ENCODE results near the gene CRCP. TPM values are rescaled to one million over a fixed set of nuclear protein-coding genes. Genes with fewer than 3 reads are reported as not detected.
A peak's percentile ranks its signal among the peaks of the same experiment; 100 is the strongest.
"Not testable (repeated sequence)": the region's sequence is repeated elsewhere in the genome, so short reads cannot be mapped to it uniquely, and the experiment has no call there.

CRCP gene
- total RNA-seq, 6 donors from 2014 or later = 31.1 to 91.1 (median 37.3) TPM

DNA sequence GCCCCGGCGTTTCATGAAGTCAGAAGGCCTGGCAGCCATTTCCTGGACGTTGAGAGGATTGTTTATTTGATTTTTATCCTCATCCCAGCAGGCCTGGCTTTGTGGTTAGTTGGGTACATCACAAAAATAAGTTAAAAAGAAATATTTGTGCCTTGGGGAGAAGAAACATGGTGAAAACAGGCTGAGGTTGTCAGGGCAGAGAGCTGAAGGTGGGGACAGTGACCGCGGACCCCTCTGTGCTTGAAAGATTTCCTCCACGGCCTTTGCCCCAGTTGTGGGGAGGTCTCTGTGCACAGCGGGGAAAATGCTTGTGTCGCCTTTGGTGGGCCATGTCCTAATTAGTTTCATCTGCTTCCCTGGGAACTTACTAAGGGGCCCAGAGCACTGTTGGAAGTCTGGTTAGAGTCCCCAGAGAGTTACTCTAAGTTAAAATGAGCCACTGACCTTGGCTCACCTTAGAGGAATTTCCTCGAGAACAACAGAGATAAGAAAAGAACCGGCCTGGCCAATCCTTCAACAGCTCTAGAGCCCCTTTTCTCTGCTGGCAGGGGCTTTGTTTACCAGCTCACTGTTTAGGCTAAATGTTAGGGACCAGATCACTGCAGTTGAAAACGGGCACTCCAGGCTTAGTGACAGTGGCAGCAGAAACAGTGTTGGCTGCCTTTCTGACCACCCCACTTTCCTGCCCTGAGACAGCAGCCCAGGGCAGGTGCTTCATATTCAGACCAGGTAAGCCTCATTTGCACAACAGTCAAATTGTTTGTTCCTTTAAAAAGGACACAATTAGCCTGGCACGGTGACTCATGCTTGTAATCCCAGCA is 37.9 kb downstream of the CRCP start:
- peak in 1 of 2 donors; percentile 25 for DNase-seq
- no peaks in the 10 kb centered on the region for H3K27me3 ChIP-seq
- peak overlapping the region in 2 of 4 donors; percentile 26 to 32 for H3K4me3 ChIP-seq
- no peaks in the 10 kb centered on the region for H3K9me3 ChIP-seq
- 32 to 42% methylated on average over 12 of the region's 12 CpGs for WGBS, 2 donors
- peak overlapping the region; percentile 72 to 87 (median 82) for H3K27ac ChIP-seq
- TF ChIP-seq EP300 (IDR thresholded peaks at IDR 0.05) (no peak), CTCF (IDR thresholded peaks at IDR 0.05) (no peak), POLR2A (IDR thresholded peaks at IDR 0.05) (no peak), POLR2AphosphoS5 (IDR thresholded peaks at IDR 0.05) (no peak)
- H3K36me3 ChIP-seq = peaks cover under 1 to 59% (median 29%) of the 10 kb centered on the region in 4 donors
- H3K4me1 ChIP-seq = peaks cover 34 to 45% (median 42%) of the 10 kb centered on the region in 4 donors
- peak in 1 of 2 donors; percentile 3 for ATAC-seq (ENCODE audit: low FRiP score in 2 of 2)

DNA sequence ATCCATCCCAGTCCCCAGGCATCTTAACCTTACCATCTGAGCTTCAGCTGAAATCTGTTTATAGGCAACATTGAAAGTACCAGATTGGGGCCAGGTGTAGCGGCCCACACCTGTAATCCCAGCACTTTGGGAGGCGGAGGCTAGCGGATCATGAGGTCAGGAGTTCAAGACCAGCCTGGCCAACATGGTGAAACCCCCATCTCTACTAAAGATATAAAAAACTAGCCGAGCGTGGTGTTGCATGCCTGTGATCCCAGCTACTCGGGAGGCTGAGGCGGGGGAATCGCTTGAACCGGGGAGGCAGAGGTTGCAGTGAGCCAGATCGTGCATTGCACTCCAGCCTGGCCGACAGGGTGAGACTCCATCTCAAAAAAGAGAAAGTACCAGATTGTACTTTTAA is 39.0 kb downstream of the CRCP start:
- 96 to 97% methylated on average over 11 of the region's 11 CpGs for WGBS, 2 donors
- TF ChIP-seq POLR2A (IDR thresholded peaks at IDR 0.05) (no peak), CTCF (IDR thresholded peaks at IDR 0.05) (no peak), POLR2AphosphoS5 (IDR thresholded peaks at IDR 0.05) (no peak), EP300 (IDR thresholded peaks at IDR 0.05) (no peak)
- Histone ChIP-seq H3K4me1 (peaks cover 34 to 45% (median 40%) of the 10 kb centered on the region in 4 donors), H3K9me3 (no peaks in the 10 kb centered on the region), H3K27me3 (no peaks in the 10 kb centered on the region), H3K27ac (peak overlapping the region in 2 of 4 donors; percentile 81 to 87), H3K36me3 (peaks cover 0 to 61% (median 34%) of the 10 kb centered on the region in 4 donors), H3K4me3 (no peak overlapping the region)
- no peak for DNase-seq
- no peak for ATAC-seq (ENCODE audit: low FRiP score in 2 of 2)

DNA sequence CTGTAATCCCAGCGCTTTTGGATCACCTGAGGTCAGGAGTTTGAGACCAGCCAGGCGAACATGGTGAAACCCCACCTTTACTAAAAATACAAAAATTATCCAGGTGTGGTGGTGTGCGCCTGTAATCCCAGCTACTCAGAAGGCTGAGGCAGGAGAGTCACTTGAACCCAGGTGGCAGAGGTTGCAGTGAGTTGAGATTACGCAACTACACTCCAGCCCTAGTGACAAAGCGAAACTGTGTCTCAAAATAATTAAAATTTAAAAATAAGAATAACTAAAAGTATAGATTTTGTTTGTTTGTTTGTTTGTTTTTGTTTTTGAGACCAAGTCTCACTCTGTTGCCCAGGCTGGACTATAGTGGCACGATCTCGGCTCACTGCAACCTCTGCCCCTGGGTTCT is 41.4 kb downstream of the CRCP start:
- not testable (repeated sequence) for H3K27ac ChIP-seq; ATAC-seq (ENCODE audit: low FRiP score in 2 of 2); H3K27me3 ChIP-seq; H3K9me3 ChIP-seq; DNase-seq; H3K4me3 ChIP-seq
- Histone ChIP-seq H3K4me1 (peaks cover 21 to 27% (median 24%) of the 10 kb centered on the region in 4 donors), H3K36me3 (peaks cover 0 to 57% (median 34%) of the 10 kb centered on the region in 4 donors)
- WGBS, 2 donors = 94% methylated on average over 7 of the region's 7 CpGs

DNA sequence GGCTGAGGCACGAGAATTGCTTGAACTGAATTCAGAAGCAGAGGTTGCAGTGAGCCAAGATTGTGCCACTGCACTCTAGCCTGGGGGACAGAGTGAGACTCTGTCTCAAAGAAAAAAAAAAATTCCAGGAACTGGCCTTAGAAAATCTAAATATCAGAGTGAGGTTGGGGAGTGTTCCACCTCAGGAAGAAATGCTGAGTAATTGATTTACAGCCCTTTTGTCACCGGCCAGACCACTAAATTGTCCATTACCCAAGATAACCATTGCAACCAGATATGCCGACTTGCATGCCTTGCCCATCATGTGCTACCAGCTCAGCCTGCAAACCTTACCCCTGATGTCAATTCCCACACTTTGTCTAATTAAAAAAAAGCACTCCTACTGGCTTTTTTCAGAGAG is 42.4 kb downstream of the CRCP start:
- no peak for DNase-seq
- WGBS, 2 donors = 82 to 91% methylated on average over 3 of the region's 3 CpGs
- TF ChIP-seq CTCF (IDR thresholded peaks at IDR 0.05) = no peak
- no peak for TF ChIP-seq EP300 (IDR thresholded peaks at IDR 0.05)
- no peak for TF ChIP-seq POLR2A (IDR thresholded peaks at IDR 0.05)
- no peak for TF ChIP-seq POLR2AphosphoS5 (IDR thresholded peaks at IDR 0.05)
- no peaks in the 10 kb centered on the region for H3K27me3 ChIP-seq
- ATAC-seq (ENCODE audit: low FRiP score in 2 of 2) = no peak
- H3K27ac ChIP-seq = no peak overlapping the region
- H3K36me3 ChIP-seq = peaks cover 0 to 53% (median 33%) of the 10 kb centered on the region in 4 donors
- no peak overlapping the region for H3K4me3 ChIP-seq
- H3K4me1 ChIP-seq = peaks cover 13 to 17% (median 16%) of the 10 kb centered on the region in 4 donors
- no peaks in the 10 kb centered on the region for H3K9me3 ChIP-seq

GRCh38 chr7:66162622-66163021 is 48.0 kb downstream of the CRCP start:
- no peaks in the 10 kb centered on the region for H3K27me3 ChIP-seq
- peaks cover 0 to 8% (median 5%) of the 10 kb centered on the region in 4 donors for H3K36me3 ChIP-seq
- DNase-seq (no peak), ATAC-seq (ENCODE audit: low FRiP score in 2 of 2) (peak in 1 of 2 donors; percentile 34)
- no peaks in the 10 kb centered on the region for H3K9me3 ChIP-seq
- WGBS, 2 donors = 91 to 93% methylated on average over 4 of the region's 4 CpGs
- no peak for TF ChIP-seq POLR2A (IDR thresholded peaks at IDR 0.05)
- TF ChIP-seq EP300 (IDR thresholded peaks at IDR 0.05) = no peak
- no peak for TF ChIP-seq CTCF (IDR thresholded peaks at IDR 0.05)
- no peak for TF ChIP-seq POLR2AphosphoS5 (IDR thresholded peaks at IDR 0.05)
- no peak overlapping the region for H3K27ac ChIP-seq
- H3K4me3 ChIP-seq = no peak overlapping the region
- H3K4me1 ChIP-seq = peaks cover 0 to under 1% (median under 1%) of the 10 kb centered on the region in 4 donors

Data from upper lobe of left lung (tissue), 6 donors.